Brain microvascular endothelial cell (primary cell): Measurements from ENCODE around the gene KDM4D.

Experiments used
- DNase-seq: peaks from one replicate; pipeline ENCODE4 v3.0.0-alpha.2; 2020
- H3K27ac ChIP-seq: fragments of 250-450 bp; sonication (Bioruptor Pico); 2 replicates; pipeline ENCODE4 v1.5.1; 2020; ENCODE audit warnings: mild to moderate bottlenecking, moderate library complexity
- H3K27me3 ChIP-seq: fragments of 250-450 bp; sonication (Bioruptor Pico); replicated peaks from 2 replicates; pipeline ENCODE4 v1.5.1; 2020; ENCODE audit warnings: mild to moderate bottlenecking
- H3K36me3 ChIP-seq: fragments of 250-450 bp; sonication (Bioruptor Pico); replicated peaks from 2 replicates; pipeline ENCODE4 v1.5.1; 2020; ENCODE audit warnings: mild to moderate bottlenecking
- H3K4me3 ChIP-seq: 2 replicates; pipeline ENCODE4 v1.5.1; 2011; ENCODE audit warnings: low read depth, mild to moderate bottlenecking, control low read depth, low read length, moderate library complexity
- CTCF ChIP-seq: IDR thresholded peaks from 2 replicates; pipeline ENCODE4 v1.5.1; 2011; ENCODE audit warnings: low read depth, mild to moderate bottlenecking, moderate library complexity, low read length, control low read depth, inconsistent platforms; ENCODE audit errors: missing control alignments
- in situ Hi-C: cut with HindIII; loops from 2 replicates; pipeline ENCODE4 v1.10.0; 2017; ENCODE audit warnings: low sequenced_read_pairs, low pct_ligation_motif_present

Gene KDM4D

GRCh38 chr11:95044010-95044409 lies 70.5 kb downstream of the KDM4D start:
- TF ChIP-seq CTCF = no peak
- Histone ChIP-seq H3K27me3 (no peaks in the 10 kb centered on the region), H3K27ac (no peak overlapping the region), H3K4me3 (no peak overlapping the region), H3K36me3 (no peaks in the 10 kb centered on the region)
- no peak for DNase-seq
- in situ Hi-C loops = no loop called here

DNA sequence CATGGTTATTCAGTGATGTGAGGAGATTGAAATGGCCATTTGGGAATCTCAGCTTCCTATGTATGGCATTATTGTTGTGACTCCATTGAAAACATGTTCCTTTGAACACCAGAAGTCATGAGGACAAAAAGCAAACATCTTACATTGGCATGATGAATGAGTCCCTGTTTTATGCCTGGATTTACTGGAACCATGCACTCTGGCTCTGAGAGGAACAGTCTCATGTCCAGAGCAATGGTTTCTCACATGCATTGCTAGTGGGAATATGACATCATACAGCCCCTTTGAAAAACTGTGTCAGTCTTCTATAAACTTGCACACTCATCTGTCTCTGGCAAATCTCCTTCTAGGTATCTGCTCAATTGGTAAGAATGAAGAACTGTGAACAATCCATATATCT lies 72.3 kb downstream of the KDM4D start:
- TF ChIP-seq CTCF = no peak
- H3K27ac ChIP-seq = no peak overlapping the region
- no peaks in the 10 kb centered on the region for H3K27me3 ChIP-seq
- H3K36me3 ChIP-seq = no peaks in the 10 kb centered on the region
- in situ Hi-C loops = no loop called here
- DNase-seq = no peak
- no peak overlapping the region for H3K4me3 ChIP-seq
